Measurements from ENCODE around the gene N4BP2L2.

N4BP2L2 gene

GRCh38 chr13:32423592-32423991 is 115.0 kb downstream of the N4BP2L2 start:
- no peak overlapping the region for H3K4me3 ChIP-seq (ENCODE audit: low read depth, low read length)
- CTCF ChIA-PET, result interaction anchor here (0.9 to 1.3 kb wide), 2 partner anchors 13 to 15 kb away, joined by 3 to 4 read pairs; no protein-coding TSS in a partner anchor
- TF ChIP-seq CTCF (IDR thresholded peaks at IDR 0.05; ENCODE audit: insufficient read depth, low read length, missing control alignments), result no peak
- no peak for DNase-seq (ENCODE audit: low read depth, low spot score)
- POLR2A ChIA-PET, result no interaction called here

- no peak for DNase-seq (ENCODE audit: low read depth, low spot score)
- ChIA-PET CTCF (no interaction called here), POLR2A (no interaction called here)
- no peak overlapping the region for H3K4me3 ChIP-seq (ENCODE audit: low read depth, low read length)
- TF ChIP-seq CTCF (IDR thresholded peaks at IDR 0.05; ENCODE audit: insufficient read depth, low read length, missing control alignments), result no peak
These were observed 118.7 kb downstream of the N4BP2L2 start for GRCh38 chr13:32419862-32420261.

- DNase-seq (ENCODE audit: low read depth, low spot score), result no peak
- ChIA-PET POLR2A (no interaction called here), CTCF (no interaction called here)
- H3K4me3 ChIP-seq (ENCODE audit: low read depth, low read length), result no peak overlapping the region
- TF ChIP-seq CTCF (IDR thresholded peaks at IDR 0.05; ENCODE audit: insufficient read depth, low read length, missing control alignments), result no peak
These were observed 120.6 kb downstream of the N4BP2L2 start for GRCh38 chr13:32417995-32418394.

- POLR2A ChIA-PET, result no interaction called here
These were observed 123.6 kb downstream of the N4BP2L2 start for GRCh38 chr13:32415019-32415418.

GRCh38 chr13:32414580-32414979 is 124.0 kb downstream of the N4BP2L2 start:
- POLR2A ChIA-PET, result no interaction called here
- CTCF ChIA-PET, result interaction anchor here (0.8 to 1.0 kb wide), 3 partner anchors 10 to 14 kb away, joined by 3 to 4 read pairs (median 3); partner anchors contain the start of gene N4BP2L1
- no peak overlapping the region for H3K4me3 ChIP-seq (ENCODE audit: low read depth, low read length)
- DNase-seq (ENCODE audit: low read depth, low spot score), result no peak
- TF ChIP-seq CTCF (IDR thresholded peaks at IDR 0.05; ENCODE audit: insufficient read depth, low read length, missing control alignments), result no peak

More at GRCh38 chr13:32415019-32415418, 123.6 kb downstream of the N4BP2L2 start:
- no peak for DNase-seq (ENCODE audit: low read depth, low spot score)
- no peak overlapping the region for H3K4me3 ChIP-seq (ENCODE audit: low read depth, low read length)
- peak; percentile 34 for TF ChIP-seq CTCF (IDR thresholded peaks at IDR 0.05; ENCODE audit: insufficient read depth, low read length, missing control alignments)
- CTCF ChIA-PET, result interaction anchor here (0.8 to 1.0 kb wide), 3 partner anchors 10 to 13 kb away, joined by 3 to 4 read pairs (median 3); partner anchors contain the start of gene N4BP2L1

- no peak overlapping the region for H3K4me3 ChIP-seq (ENCODE audit: low read depth, low read length)
- POLR2A ChIA-PET, result no interaction called here
- no peak for DNase-seq (ENCODE audit: low read depth, low spot score)
- CTCF ChIA-PET, result no interaction called here
- no peak for TF ChIP-seq CTCF (IDR thresholded peaks at IDR 0.05; ENCODE audit: insufficient read depth, low read length, missing control alignments)
These were observed 125.3 kb downstream of the N4BP2L2 start for GRCh38 chr13:32413284-32413683.

Measured in AG04449 (cell line).